Stimulated activated CD8-positive, alpha-beta memory T cell treated with anti-CD3 and anti-CD28 coated beads, Interleukin-4, amount 100 ng/mL, for 4 hours (primary cell): Measurements from ENCODE around the gene CCL25.

ENCODE experiments used
- DNase-seq, 2 donors: peaks; one replicate each; pipeline ENCODE4 v3.0.0-alpha.2; 2020; ENCODE audit warnings: low read depth in 2 of 2, low spot score in 1 of 2

Gene CCL25

GRCh38 chr19:8045872-8046568, 6.5 kb upstream of the CCL25 start:
- no peak for DNase-seq

GRCh38 chr19:8046569-8047165, 5.9 kb upstream of the CCL25 start:
- no peak for DNase-seq

- peak; percentile 63 to 78 for DNase-seq
Observed at GRCh38 chr19:8050274-8051096, 2.1 kb upstream of the CCL25 start.

- DNase-seq = no peak
Observed at GRCh38 chr19:8054169-8054568, 1.6 kb downstream of the CCL25 start.

GRCh38 chr19:8056533-8056932, 4.0 kb downstream of the CCL25 start:
- no peak for DNase-seq

GRCh38 chr19:8057545-8058270, 5.1 kb downstream of the CCL25 start:
- no peak for DNase-seq

GRCh38 chr19:8064911-8065874, 12.6 kb downstream of the CCL25 start:
- DNase-seq = no peak

- no peak for DNase-seq
Observed at GRCh38 chr19:8065875-8066261, 13.3 kb downstream of the CCL25 start.

- no peak for DNase-seq
Observed at GRCh38 chr19:8069096-8069973, 16.8 kb downstream of the CCL25 start.

GRCh38 chr19:8071912-8072311, 19.4 kb downstream of the CCL25 start:
- no peak for DNase-seq

- no peak for DNase-seq
Observed at GRCh38 chr19:8074501-8074900, 21.9 kb downstream of the CCL25 start.

GRCh38 chr19:8075158-8076074, 22.9 kb downstream of the CCL25 start:
- DNase-seq = no peak

- DNase-seq = no peak
Observed at GRCh38 chr19:8079988-8080387, 27.4 kb downstream of the CCL25 start.

- DNase-seq = no peak
Observed at GRCh38 chr19:8080832-8081231, 28.3 kb downstream of the CCL25 start.

GRCh38 chr19:8081569-8082550, 29.3 kb downstream of the CCL25 start:
- DNase-seq = no peak

- DNase-seq = no peak
Observed at GRCh38 chr19:8083141-8083540, 30.6 kb downstream of the CCL25 start.

GRCh38 chr19:8084152-8084551, 31.6 kb downstream of the CCL25 start:
- DNase-seq = no peak
